ENCODE results near the gene DUSP8. TPM values are rescaled to one million over a fixed set of nuclear protein-coding genes. Genes with fewer than 3 reads are reported as not detected.
"Not testable (repeated sequence)": the region's sequence is repeated elsewhere in the genome, so short reads cannot be mapped to it uniquely, and the experiment has no call there.

DUSP8 gene
- polyA plus RNA-seq, 3 donors from 2014 or later, result 0.07 TPM; not detected in 2

DNA sequence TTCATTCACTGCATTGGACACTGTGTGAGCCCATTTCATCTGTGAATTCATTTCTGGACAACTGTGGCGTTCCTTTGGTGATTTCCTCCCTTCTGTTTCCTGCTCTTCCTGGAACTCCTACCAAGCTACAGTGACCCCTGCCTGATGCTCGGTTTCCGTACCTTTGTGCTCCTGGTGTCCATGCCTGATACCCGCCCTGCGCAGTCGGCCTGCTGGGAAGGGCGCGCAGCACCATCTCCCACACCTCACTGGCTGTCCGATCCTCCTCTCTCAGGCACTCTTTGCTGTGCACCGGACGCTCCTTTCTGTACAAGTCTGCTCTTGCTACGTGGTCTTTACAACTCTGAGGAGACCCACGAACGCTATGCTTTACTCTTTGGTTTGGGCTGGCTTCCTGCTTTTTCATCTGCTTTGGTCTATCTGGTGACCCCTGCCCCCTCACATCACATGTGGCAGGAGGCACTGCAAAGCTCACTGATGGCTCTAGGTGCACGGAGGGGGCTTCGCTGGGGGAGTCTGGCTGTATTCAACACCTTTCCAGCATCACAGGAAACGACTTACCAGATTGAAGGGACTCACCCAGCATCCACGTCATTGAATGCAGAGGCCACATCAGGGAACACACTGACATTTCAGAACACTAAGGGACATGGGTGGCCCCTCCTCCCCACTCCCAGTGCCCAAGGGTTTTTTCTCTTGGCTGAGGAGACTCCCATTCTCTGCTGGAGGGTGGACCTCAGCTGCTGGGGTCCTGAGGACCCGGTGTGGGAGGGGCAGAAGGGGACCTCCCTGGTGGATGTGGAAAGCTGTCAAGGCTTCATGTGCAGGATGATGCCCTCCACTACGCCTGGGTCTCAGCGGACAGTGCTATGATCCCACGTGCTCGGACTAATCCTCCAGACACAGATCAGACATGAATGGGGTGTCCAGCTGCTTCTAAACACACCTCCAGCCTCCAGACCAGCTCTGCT is 58.5 kb downstream of the DUSP8 start:
- DNase-seq, result no peak
- Mint-ChIP-seq H3K4me3 (peak overlapping the region in 1 of 5 donors; percentile 16), H3K27me3 (ENCODE audit: low read depth in 3 of 3) (peaks cover 2 to 14% (median 4%) of the 10 kb centered on the region in 3 donors), H3K4me1 (peaks cover 77 to 88% of the 10 kb centered on the region in 2 donors), H3K27ac (peak overlapping the region in 4 of 6 donors; percentile 52 to 85 (median 56)), H3K36me3 (no peaks in the 10 kb centered on the region), H3K9me3 (peaks cover 0 to 1% (median 0%) of the 10 kb centered on the region in 6 donors)

GRCh38 chr11:1512531-1513258 is 59.4 kb downstream of the DUSP8 start:
- not testable (repeated sequence) for H3K9me3 Mint-ChIP-seq, H3K36me3 Mint-ChIP-seq, DNase-seq
- peak overlapping the region in 1 of 5 donors; percentile 5 for H3K4me3 Mint-ChIP-seq
- H3K27me3 Mint-ChIP-seq (ENCODE audit: low read depth in 3 of 3), result peaks cover 2 to 11% (median 4%) of the 10 kb centered on the region in 3 donors
- H3K4me1 Mint-ChIP-seq, result peaks cover 73 to 85% of the 10 kb centered on the region in 2 donors
- peak overlapping the region in 2 of 6 donors; percentile 44 to 52 for H3K27ac Mint-ChIP-seq

DNA sequence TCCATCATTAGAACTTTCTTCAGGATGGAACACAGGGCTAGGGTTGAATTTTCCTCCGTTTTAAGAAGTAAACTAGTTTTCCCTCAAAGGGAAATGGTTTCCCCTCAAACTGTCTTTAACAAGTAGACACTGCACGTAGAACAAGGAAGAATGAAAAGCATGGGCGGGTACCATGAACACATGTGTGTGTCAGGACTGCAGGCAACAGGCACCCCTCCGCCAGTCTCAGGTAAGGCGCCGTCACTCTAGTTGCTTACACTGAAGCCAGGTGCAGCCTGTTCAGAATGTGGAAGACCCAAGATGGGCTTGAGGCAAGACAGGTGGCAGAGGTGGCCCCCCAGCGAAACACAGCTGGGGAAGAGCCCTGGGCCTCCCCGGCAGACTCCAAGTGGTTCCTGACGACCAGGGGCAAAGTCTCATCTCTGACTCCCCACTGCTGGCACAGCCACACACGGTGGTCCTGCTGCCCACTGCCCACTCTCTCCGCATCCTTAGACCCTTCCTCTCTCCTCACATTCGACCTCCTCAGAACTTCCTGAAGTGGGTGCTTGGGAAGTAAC is 60.1 kb downstream of the DUSP8 start:
- peak overlapping the region in 1 of 5 donors; percentile 5 for H3K4me3 Mint-ChIP-seq
- H3K4me1 Mint-ChIP-seq, result peaks cover 72 to 85% of the 10 kb centered on the region in 2 donors
- no peaks in the 10 kb centered on the region for H3K36me3 Mint-ChIP-seq
- no peak for DNase-seq
- H3K9me3 Mint-ChIP-seq, result no peaks in the 10 kb centered on the region
- peaks cover 2 to 7% (median 4%) of the 10 kb centered on the region in 3 donors for H3K27me3 Mint-ChIP-seq (ENCODE audit: low read depth in 3 of 3)
- peak overlapping the region in 4 of 6 donors; percentile 17 to 56 (median 48) for H3K27ac Mint-ChIP-seq

DNA sequence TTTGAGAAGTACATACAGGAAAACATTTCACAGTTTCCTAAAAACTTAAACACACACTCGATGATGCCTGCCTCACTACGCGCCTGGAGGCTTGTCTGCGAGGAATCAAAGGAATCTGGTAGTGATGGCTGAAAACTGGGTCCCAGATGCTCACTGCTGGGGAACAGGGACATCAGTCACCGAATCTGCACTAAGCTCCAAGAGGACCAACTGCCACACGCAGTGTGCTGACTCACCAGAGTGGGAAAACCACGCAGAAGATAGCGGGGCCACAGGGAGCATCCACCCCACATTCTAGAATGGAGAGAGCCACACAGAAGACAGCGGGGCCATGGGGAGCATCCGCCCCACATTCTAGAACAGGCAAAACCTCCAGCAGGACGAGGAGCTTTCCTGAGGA is 61.1 kb downstream of the DUSP8 start:
- DNase-seq, result no peak
- H3K36me3 Mint-ChIP-seq, result no peaks in the 10 kb centered on the region
- peaks cover 71 to 85% of the 10 kb centered on the region in 2 donors for H3K4me1 Mint-ChIP-seq
- no peak overlapping the region for H3K4me3 Mint-ChIP-seq
- H3K27ac Mint-ChIP-seq, result peak overlapping the region in 1 of 6 donors; percentile 17
- peaks cover 2 to 8% (median 4%) of the 10 kb centered on the region in 3 donors for H3K27me3 Mint-ChIP-seq (ENCODE audit: low read depth in 3 of 3)
- no peaks in the 10 kb centered on the region for H3K9me3 Mint-ChIP-seq

DNA sequence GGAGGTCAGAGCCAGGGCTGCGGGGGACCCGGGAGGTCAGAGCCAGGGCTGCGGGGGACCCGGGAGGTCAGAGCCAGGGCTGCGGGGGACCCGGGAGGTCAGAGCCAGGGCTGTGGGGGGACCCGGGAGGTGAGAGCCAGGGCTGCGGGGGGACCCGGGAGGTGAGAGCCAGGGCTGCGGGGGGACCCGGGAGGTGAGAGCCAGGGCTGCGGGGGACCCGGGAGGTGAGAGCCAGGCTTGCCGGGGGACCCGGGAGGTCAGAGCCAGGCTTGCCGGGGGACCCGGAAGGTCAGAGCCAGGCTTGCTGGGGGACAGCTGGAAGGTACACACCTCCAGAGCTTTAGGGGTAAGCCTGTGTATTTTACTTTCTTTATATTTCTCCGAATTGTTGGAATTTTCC is 61.7 kb downstream of the DUSP8 start:
- DNase-seq; H3K4me3 Mint-ChIP-seq; H3K27me3 Mint-ChIP-seq (ENCODE audit: low read depth in 3 of 3); H3K27ac Mint-ChIP-seq; H3K9me3 Mint-ChIP-seq; H3K36me3 Mint-ChIP-seq: not testable (repeated sequence)
- H3K4me1 Mint-ChIP-seq, result peaks cover 65 to 83% of the 10 kb centered on the region in 2 donors

- Mint-ChIP-seq H3K9me3 (no peaks in the 10 kb centered on the region), H3K36me3 (no peaks in the 10 kb centered on the region), H3K4me3 (no peak overlapping the region), H3K27me3 (ENCODE audit: low read depth in 3 of 3) (peaks cover 2 to 8% (median 2%) of the 10 kb centered on the region in 3 donors), H3K27ac (peak overlapping the region in 3 of 6 donors; percentile 9 to 62 (median 20)), H3K4me1 (peaks cover 63 to 82% of the 10 kb centered on the region in 2 donors)
- no peak for DNase-seq
Measured at GRCh38 chr11:1509626-1510255, 62.3 kb downstream of the DUSP8 start.

DNA sequence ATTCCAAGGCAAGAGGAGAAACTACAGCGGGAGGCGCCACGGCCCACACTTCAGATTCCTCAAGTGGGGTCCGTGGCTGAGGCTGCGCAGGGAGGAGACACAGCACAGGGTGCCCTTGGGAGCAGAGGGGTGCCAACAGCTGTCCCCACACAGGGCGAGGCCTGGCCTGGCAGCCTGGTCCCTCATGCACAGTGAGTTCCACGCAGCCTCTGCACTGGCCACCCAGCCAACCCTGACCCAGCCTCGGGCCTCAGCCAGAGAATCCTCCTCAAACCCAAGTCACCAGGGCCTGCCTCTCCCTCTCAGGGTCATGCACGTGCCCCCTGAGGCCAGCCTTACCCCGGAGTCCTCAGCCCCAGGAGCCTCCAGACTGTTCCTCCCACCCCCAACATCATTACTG is 63.1 kb downstream of the DUSP8 start:
- DNase-seq, result no peak
- Mint-ChIP-seq H3K36me3 (no peaks in the 10 kb centered on the region), H3K9me3 (no peaks in the 10 kb centered on the region), H3K27ac (peak overlapping the region in 5 of 6 donors; percentile 9 to 62 (median 31)), H3K4me1 (peaks cover 58 to 82% of the 10 kb centered on the region in 2 donors), H3K27me3 (ENCODE audit: low read depth in 3 of 3) (peaks cover 2 to 7% (median 2%) of the 10 kb centered on the region in 3 donors), H3K4me3 (no peak overlapping the region)

DNA sequence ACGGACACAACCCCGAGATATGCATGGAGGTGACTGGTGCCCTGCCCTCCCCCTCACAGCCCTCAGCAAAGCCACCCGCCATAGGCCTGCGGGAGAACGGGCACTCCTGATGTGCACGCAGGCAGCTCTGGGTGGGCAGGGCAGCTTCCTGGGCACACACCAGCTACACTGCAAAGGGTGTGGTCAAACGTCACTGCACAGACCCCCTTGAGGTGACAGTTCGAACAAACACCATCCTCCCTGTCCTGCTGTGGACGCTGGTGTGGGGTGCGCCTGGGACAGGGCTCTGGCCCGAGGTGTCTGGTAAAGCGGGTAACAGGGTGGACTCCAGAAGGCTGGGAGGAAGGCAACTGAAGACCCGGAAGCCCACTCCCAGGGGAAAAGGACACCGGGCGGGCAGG is 63.6 kb downstream of the DUSP8 start:
- no peak for DNase-seq
- H3K9me3 Mint-ChIP-seq, result no peaks in the 10 kb centered on the region

GRCh38 chr11:1507381-1508140 is 64.5 kb downstream of the DUSP8 start:
- Mint-ChIP-seq H3K36me3 (no peaks in the 10 kb centered on the region), H3K4me1 (peaks cover 51 to 77% of the 10 kb centered on the region in 2 donors), H3K27me3 (ENCODE audit: low read depth in 3 of 3) (peaks cover 0 to 4% (median 4%) of the 10 kb centered on the region in 3 donors), H3K4me3 (peak overlapping the region in 1 of 5 donors; percentile 2), H3K9me3 (no peaks in the 10 kb centered on the region), H3K27ac (peak overlapping the region in 2 of 6 donors; percentile 34 to 45)
- DNase-seq, result no peak

More for the DNA sequence above, 63.6 kb downstream of the DUSP8 start:
- Mint-ChIP-seq H3K4me1 (peaks cover 55 to 82% of the 10 kb centered on the region in 2 donors), H3K27ac (no peak overlapping the region), H3K36me3 (no peaks in the 10 kb centered on the region), H3K27me3 (ENCODE audit: low read depth in 3 of 3) (peaks cover 2 to 7% (median 2%) of the 10 kb centered on the region in 3 donors), H3K4me3 (no peak overlapping the region)

GRCh38 chr11:1506981-1507380 is 65.1 kb downstream of the DUSP8 start:
- H3K27me3 Mint-ChIP-seq (ENCODE audit: low read depth in 3 of 3), result peaks cover 0 to 4% (median 4%) of the 10 kb centered on the region in 3 donors
- no peak for DNase-seq
- H3K4me1 Mint-ChIP-seq, result peaks cover 47 to 71% of the 10 kb centered on the region in 2 donors
- H3K9me3 Mint-ChIP-seq, result no peaks in the 10 kb centered on the region
- H3K36me3 Mint-ChIP-seq, result no peaks in the 10 kb centered on the region
- H3K4me3 Mint-ChIP-seq, result no peak overlapping the region
- H3K27ac Mint-ChIP-seq, result peak overlapping the region in 1 of 6 donors; percentile 64

GRCh38 chr11:1505480-1505879 is 66.6 kb downstream of the DUSP8 start:
- no peak for DNase-seq
- Mint-ChIP-seq H3K9me3 (no peaks in the 10 kb centered on the region), H3K27me3 (ENCODE audit: low read depth in 3 of 3) (peaks cover 0 to 4% (median 4%) of the 10 kb centered on the region in 3 donors), H3K27ac (no peak overlapping the region), H3K4me1 (peaks cover 47 to 71% of the 10 kb centered on the region in 2 donors), H3K36me3 (no peaks in the 10 kb centered on the region), H3K4me3 (no peak overlapping the region)

- Mint-ChIP-seq H3K36me3 (no peaks in the 10 kb centered on the region), H3K27me3 (ENCODE audit: low read depth in 3 of 3) (peaks cover 0 to 4% (median 4%) of the 10 kb centered on the region in 3 donors), H3K4me1 (peaks cover 54 to 77% of the 10 kb centered on the region in 2 donors), H3K9me3 (no peaks in the 10 kb centered on the region), H3K4me3 (no peak overlapping the region), H3K27ac (peak overlapping the region in 1 of 6 donors; percentile 29)
- no peak for DNase-seq
Measured at GRCh38 chr11:1504581-1505290, 67.3 kb downstream of the DUSP8 start.
